CD4-positive, alpha-beta T cell (primary cell): ENCODE measurements around the gene COQ5. TPM values are rescaled to one million over a fixed set of nuclear protein-coding genes. Genes with fewer than 3 reads are reported as not detected.
A peak's percentile ranks its signal among the peaks of the same experiment; 100 is the strongest.

Source experiments
- ATAC-seq: fragments of 200-7000 bp; cut with Tn5 transposase; one replicate; pipeline ENCODE4 v1.10.0; 2022; ENCODE audit warnings: mild to moderate bottlenecking; ENCODE audit not compliant: poor library complexity
- CTCF ChIA-PET: fragments of 350-600 bp; sonication (Branson Sonifier 250); formaldehyde crosslinking; loops from one replicate; lab custom pipeline; 2021; ENCODE audit warnings: antibody characterized with exemption, inconsistent platforms; lab: Charles Lee
- POLR2A ChIA-PET: fragments of 350-600 bp; sonication (Branson Sonifier 250); formaldehyde crosslinking; loops from one replicate; lab custom pipeline; 2021; ENCODE audit warnings: antibody characterized with exemption, inconsistent platforms; lab: Charles Lee
- DNase-seq, 14 experiments: peaks; one replicate each; pipeline ENCODE4 v3.0.0-alpha.2; 2013 to 2020; ENCODE audit warnings: mixed read lengths in 2 of 14
- H3K27ac ChIP-seq, 2 donors: one replicate each; pipeline versions ENCODE4 v1.5.1 to v1.7.0; 2013; ENCODE audit warnings: low read length in 2 of 2, low read depth in 1 of 2, mild to moderate bottlenecking in 1 of 2
- H3K27me3 ChIP-seq, 2 experiments: 1 replicate in 1 of 2; 2 replicates in 1 of 2; pipeline versions ENCODE4 v1.6.1 to v1.7.0; 2013; ENCODE audit warnings: low read length in 2 of 2, control low read depth in 1 of 2, mild to moderate bottlenecking in 1 of 2, moderate library complexity in 1 of 2; ENCODE audit not compliant: insufficient read depth in 2 of 2, control insufficient read depth in 1 of 2
- H3K36me3 ChIP-seq: one replicate; pipeline ENCODE4 v1.6.1; 2013; ENCODE audit warnings: low read length, control low read depth; ENCODE audit not compliant: insufficient read depth
- H3K4me1 ChIP-seq: one replicate; pipeline ENCODE4 v1.6.1; 2013; ENCODE audit warnings: low read length, control low read depth; ENCODE audit not compliant: insufficient read depth
- H3K4me3 ChIP-seq: one replicate; pipeline ENCODE4 v1.5.1; 2013; ENCODE audit warnings: mild to moderate bottlenecking, low read length, moderate library complexity
- H3K9me3 ChIP-seq, 2 experiments: 1 replicate in 1 of 2; 2 replicates in 1 of 2; pipeline versions ENCODE4 v1.6.1 to v1.7.0; 2013; ENCODE audit warnings: low read length in 2 of 2, mild to moderate bottlenecking in 2 of 2, control low read depth in 1 of 2, moderate library complexity in 1 of 2; ENCODE audit not compliant: control insufficient read depth in 1 of 2, insufficient read depth in 1 of 2
- H3K27ac Mint-ChIP-seq: one replicate; pipeline ENCODE4 v1.8.0; 2020; ENCODE audit warnings: mixed read lengths
- H3K27me3 Mint-ChIP-seq: one replicate; pipeline ENCODE4 v1.8.0; 2021; ENCODE audit warnings: mixed read lengths
- H3K36me3 Mint-ChIP-seq: one replicate; pipeline ENCODE4 v1.8.0; 2021; ENCODE audit warnings: low read depth, mixed read lengths
- H3K4me1 Mint-ChIP-seq: one replicate; pipeline ENCODE4 v1.8.0; 2021; ENCODE audit warnings: low read depth, mixed read lengths
- H3K4me3 Mint-ChIP-seq: one replicate; pipeline ENCODE4 v1.8.0; 2020; ENCODE audit warnings: mild to moderate bottlenecking, mixed read lengths
- H3K9me3 Mint-ChIP-seq: one replicate; pipeline ENCODE4 v1.8.0; 2020; ENCODE audit warnings: mixed read lengths
- CTCF ChIP-seq: fragments of 200-600 bp; IDR thresholded peaks from one replicate; pipeline ENCODE4 v1.8.0; 2022; ENCODE audit warnings: antibody characterized with exemption, mild to moderate bottlenecking
- intact Hi-C, 2 experiments: fragments of 100-400 bp; cut with DNase I in 1 of 2; cut with micrococcal nuclease in 1 of 2; formaldehyde crosslinking; loops; one replicate each; pipeline versions ENCODE4 v1.15.1 to v1.9.0; 2023 to 2025; cut with DNase I, micrococcal nuclease
- total RNA-seq, 174 experiments: library from RNA in 2 of 174; stranded (reverse) in 2 of 174; gene quantifications; one replicate each; pipeline ENCODE4 v1.2.3 and lab custom pipeline; 2021 to 2026

COQ5 gene
- total RNA-seq, 2 experiments from 2014 or later = 6.9 to 7.1 TPM

GRCh38 chr12:120480211-120480610 is 48.7 kb downstream of the COQ5 start:
- POLR2A ChIA-PET = interaction anchor here (1.1 kb wide), 1 partner anchor 189 kb away, joined by 3 read pairs; no protein-coding TSS in a partner anchor
- H3K4me3 ChIP-seq = no peak overlapping the region
- peaks cover 26% of the 10 kb centered on the region for H3K4me1 ChIP-seq
- ATAC-seq = no peak
- no peaks in the 10 kb centered on the region for H3K9me3 ChIP-seq
- Mint-ChIP-seq H3K27ac (no peak overlapping the region), H3K9me3 (no peaks in the 10 kb centered on the region), H3K36me3 (no peaks in the 10 kb centered on the region), H3K4me1 (peaks cover 5% of the 10 kb centered on the region), H3K27me3 (no peaks in the 10 kb centered on the region), H3K4me3 (no peak overlapping the region)
- peak overlapping the region in 1 of 2 donors; percentile 9 for H3K27ac ChIP-seq
- intact Hi-C loops = no loop called here
- CTCF ChIA-PET = interaction anchor here (0.9 kb wide), 1 partner anchor 17 kb away, joined by 4 read pairs; no protein-coding TSS in a partner anchor
- H3K27me3 ChIP-seq = no peaks in the 10 kb centered on the region
- no peak for DNase-seq
- H3K36me3 ChIP-seq = peaks cover 2% of the 10 kb centered on the region
- no peak for TF ChIP-seq CTCF

- intact Hi-C loops = no loop called here
- CTCF ChIA-PET = interaction anchor here (0.7 to 0.9 kb wide), 3 partner anchors 10 to 131 kb away, joined by 3 to 4 read pairs (median 4); no protein-coding TSS in a partner anchor
These were observed 49.5 kb downstream of the COQ5 start for GRCh38 chr12:120479458-120479857.

GRCh38 chr12:120475643-120476042 is 53.3 kb downstream of the COQ5 start:
- ATAC-seq (no peak), DNase-seq (no peak)
- no peak overlapping the region for H3K4me3 ChIP-seq
- H3K4me1 ChIP-seq = peaks cover 15% of the 10 kb centered on the region
- no peaks in the 10 kb centered on the region for H3K27me3 ChIP-seq
- H3K36me3 ChIP-seq = no peaks in the 10 kb centered on the region
- H3K9me3 Mint-ChIP-seq = no peaks in the 10 kb centered on the region
- intact Hi-C loops = no loop called here
- CTCF ChIA-PET = no interaction called here
- TF ChIP-seq CTCF = no peak
- peaks cover 4% of the 10 kb centered on the region for H3K4me1 Mint-ChIP-seq
- no peaks in the 10 kb centered on the region for H3K27me3 Mint-ChIP-seq
- POLR2A ChIA-PET = interaction anchor here (0.9 kb wide), 1 partner anchor 20 kb away, joined by 3 read pairs; the partner anchor contains the start of gene DYNLL1
- H3K9me3 ChIP-seq = no peaks in the 10 kb centered on the region
- H3K27ac ChIP-seq = no peak overlapping the region
- no peak overlapping the region for H3K4me3 Mint-ChIP-seq
- H3K27ac Mint-ChIP-seq = no peak overlapping the region
- no peaks in the 10 kb centered on the region for H3K36me3 Mint-ChIP-seq

More at GRCh38 chr12:120479458-120479857, 49.5 kb downstream of the COQ5 start:
- peaks cover 5% of the 10 kb centered on the region for H3K4me1 Mint-ChIP-seq
- H3K9me3 Mint-ChIP-seq = no peaks in the 10 kb centered on the region
- H3K4me1 ChIP-seq = peaks cover 26% of the 10 kb centered on the region
- H3K4me3 ChIP-seq = no peak overlapping the region
- no peak overlapping the region for H3K27ac ChIP-seq
- DNase-seq = no peak
- H3K27ac Mint-ChIP-seq = no peak overlapping the region
- no peak overlapping the region for H3K4me3 Mint-ChIP-seq
- no peaks in the 10 kb centered on the region for H3K27me3 Mint-ChIP-seq
- POLR2A ChIA-PET = interaction anchor here (1.1 kb wide), 1 partner anchor 188 kb away, joined by 3 read pairs; no protein-coding TSS in a partner anchor
- no peaks in the 10 kb centered on the region for H3K36me3 Mint-ChIP-seq
- H3K9me3 ChIP-seq = no peaks in the 10 kb centered on the region
- no peak for TF ChIP-seq CTCF
- no peaks in the 10 kb centered on the region for H3K27me3 ChIP-seq
- no peak for ATAC-seq
- peaks cover 2% of the 10 kb centered on the region for H3K36me3 ChIP-seq
